Mesendoderm (in vitro differentiated cells): ENCODE measurements around the gene ADARB2.
A peak's percentile ranks its signal among the peaks of the same experiment; 100 is the strongest.
"Not testable (repeated sequence)": the region's sequence is repeated elsewhere in the genome, so short reads cannot be mapped to it uniquely, and the experiment has no call there.

Source experiments
- DNase-seq: peaks from one replicate; pipeline ENCODE4 v3.0.0; 2013
- H2AK5ac ChIP-seq: 2 replicates; pipeline ENCODE4 v1.6.1; 2013; ENCODE audit warnings: low read length, inconsistent platforms
- H2BK120ac ChIP-seq: 2 replicates; pipeline ENCODE4 v1.6.1; 2013; ENCODE audit warnings: low read depth, mild to moderate bottlenecking, low read length, moderate library complexity, mixed read lengths
- H2BK15ac ChIP-seq: replicated peaks from 2 replicates; pipeline ENCODE4 v1.6.1; 2013; ENCODE audit warnings: low read depth, mild to moderate bottlenecking, moderate library complexity
- H2BK5ac ChIP-seq: 2 replicates; pipeline ENCODE4 v1.6.1; 2013; ENCODE audit warnings: low read length, inconsistent platforms
- H3K18ac ChIP-seq: 2 replicates; pipeline ENCODE4 v1.6.1; 2013; ENCODE audit warnings: mild to moderate bottlenecking, low read length, mixed read lengths
- H3K23ac ChIP-seq: one replicate; pipeline ENCODE4 v1.6.1; 2013; ENCODE audit warnings: low read length
- H3K27ac ChIP-seq: 2 replicates; pipeline ENCODE4 v1.5.1; 2013; ENCODE audit warnings: low read depth, mild to moderate bottlenecking, inconsistent platforms, low read length, moderate library complexity
- H3K27me3 ChIP-seq: 2 replicates; pipeline ENCODE4 v1.6.1; 2013; ENCODE audit warnings: low read length, control low read depth, mild to moderate bottlenecking, inconsistent platforms; ENCODE audit not compliant: insufficient read depth, poor library complexity
- H3K36me3 ChIP-seq: 2 replicates; pipeline ENCODE4 v1.6.1; 2013; ENCODE audit warnings: low read length, inconsistent platforms; ENCODE audit not compliant: control insufficient read depth, insufficient read depth
- H3K4ac ChIP-seq: one replicate; pipeline ENCODE4 v1.6.1; 2013; ENCODE audit warnings: low read depth, mild to moderate bottlenecking, low read length, moderate library complexity
- H3K4me1 ChIP-seq: 2 replicates; pipeline ENCODE4 v1.6.1; 2013; ENCODE audit warnings: low read depth, low read length, inconsistent platforms; ENCODE audit not compliant: control insufficient read depth
- H3K4me2 ChIP-seq: 2 replicates; pipeline ENCODE4 v1.6.1; 2013; ENCODE audit warnings: low read length
- H3K4me3 ChIP-seq: 2 replicates; pipeline ENCODE4 v1.5.1; 2013; ENCODE audit warnings: mild to moderate bottlenecking, low read length
- H3K56ac ChIP-seq: one replicate; pipeline ENCODE4 v1.6.1; 2013; ENCODE audit warnings: low read length
- H3K79me1 ChIP-seq: 2 replicates; pipeline ENCODE4 v1.6.1; 2013; ENCODE audit warnings: low read length, inconsistent platforms
- H3K79me2 ChIP-seq: 2 replicates; pipeline ENCODE4 v1.6.1; 2013; ENCODE audit warnings: mild to moderate bottlenecking, low read length; ENCODE audit not compliant: control insufficient read depth, insufficient read depth
- H3K9ac ChIP-seq: 2 replicates; pipeline ENCODE4 v1.6.1; 2013; ENCODE audit warnings: low read length, inconsistent platforms
- H4K5ac ChIP-seq: one replicate; pipeline ENCODE4 v1.6.1; 2013; ENCODE audit warnings: low read length
- H4K8ac ChIP-seq: one replicate; pipeline ENCODE4 v1.6.1; 2013; ENCODE audit warnings: low read depth, mild to moderate bottlenecking, control low read depth, low read length, moderate library complexity
- WGBS: extraction: QIAGEN DNeasy Blood & Tissue Kit; methylation state at CpG from one replicate; pipeline ENCODE4 v1.1.7; 2013; ENCODE audit warnings: low lambda C conversion rate, missing lambda C conversion rate; ENCODE audit not compliant: insufficient coverage; ENCODE audit errors: extremely low coverage; 5-methylcytosine and 5-hydroxymethylcytosine counted together

Gene ADARB2

GRCh38 chr10:1229574-1229973, 507.8 kb downstream of the ADARB2 start:
- Histone ChIP-seq H2BK120ac (no peak overlapping the region), H2AK5ac (no peak overlapping the region), H3K18ac (no peak overlapping the region), H3K56ac (no peak overlapping the region), H3K4me3 (no peak overlapping the region), H3K23ac (no peak overlapping the region), H3K79me1 (no peaks in the 10 kb centered on the region), H3K27me3 (no peaks in the 10 kb centered on the region), H2BK15ac (no peak overlapping the region), H3K4ac (no peak overlapping the region), H3K27ac (no peak overlapping the region), H3K36me3 (no peaks in the 10 kb centered on the region), H3K9ac (no peak overlapping the region), H3K4me1 (no peaks in the 10 kb centered on the region), H2BK5ac (no peak overlapping the region), H3K79me2 (no peaks in the 10 kb centered on the region), H4K5ac (no peak overlapping the region), H4K8ac (no peak overlapping the region), H3K4me2 (no peak overlapping the region)
- no peak for DNase-seq
- no CpG with 5 or more reads among the region's 10 CpGs for WGBS

DNA sequence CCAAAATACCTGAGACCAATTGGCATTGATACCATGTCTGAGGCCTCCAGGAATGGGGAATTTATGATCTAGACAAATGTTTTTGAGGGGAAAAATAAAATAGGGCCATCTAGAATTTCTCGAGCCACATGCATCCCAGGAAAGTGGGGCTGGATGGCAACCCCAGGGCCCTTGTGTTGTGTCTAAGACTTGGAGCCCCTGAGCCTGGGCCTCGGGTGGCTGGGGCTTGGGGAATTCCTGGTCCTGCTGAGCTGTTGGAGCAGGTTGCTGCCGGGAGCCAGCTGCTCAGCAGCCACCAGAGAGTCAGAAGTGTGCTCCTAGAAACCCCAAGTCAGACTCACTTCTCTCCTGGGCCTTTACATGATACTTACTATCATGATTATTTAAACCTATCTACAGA, 508.2 kb downstream of the ADARB2 start:
- WGBS, result no CpG with 5 or more reads among the region's 3 CpGs
- no peaks in the 10 kb centered on the region for H3K79me2 ChIP-seq

GRCh38 chr10:1228467-1228975, 508.8 kb downstream of the ADARB2 start:
- Histone ChIP-seq H2BK120ac (no peak overlapping the region), H2BK15ac (no peak overlapping the region), H2AK5ac (no peak overlapping the region), H3K79me2 (no peaks in the 10 kb centered on the region), H3K4ac (no peak overlapping the region), H3K4me2 (no peak overlapping the region), H3K18ac (no peak overlapping the region), H3K79me1 (no peaks in the 10 kb centered on the region), H2BK5ac (no peak overlapping the region), H3K27me3 (no peaks in the 10 kb centered on the region), H4K8ac (no peak overlapping the region), H3K4me3 (no peak overlapping the region), H4K5ac (no peak overlapping the region), H3K23ac (no peak overlapping the region), H3K36me3 (no peaks in the 10 kb centered on the region), H3K27ac (no peak overlapping the region), H3K4me1 (no peaks in the 10 kb centered on the region), H3K9ac (no peak overlapping the region), H3K56ac (no peak overlapping the region)
- no peak for DNase-seq
- no CpG with 5 or more reads among the region's 14 CpGs for WGBS

More for the DNA sequence above, 508.2 kb downstream of the ADARB2 start:
- no peak overlapping the region for H3K4me3 ChIP-seq
- no peaks in the 10 kb centered on the region for H3K27me3 ChIP-seq
- no peak for DNase-seq
- H3K79me1 ChIP-seq, result no peaks in the 10 kb centered on the region
- no peak overlapping the region for H3K4me2 ChIP-seq
- H2BK120ac ChIP-seq, result no peak overlapping the region
- no peak overlapping the region for H4K5ac ChIP-seq
- H3K36me3 ChIP-seq, result no peaks in the 10 kb centered on the region
- H3K56ac ChIP-seq, result no peak overlapping the region
- no peak overlapping the region for H3K23ac ChIP-seq
- no peak overlapping the region for H3K18ac ChIP-seq
- H2BK15ac ChIP-seq, result no peak overlapping the region
- H2AK5ac ChIP-seq, result no peak overlapping the region
- no peak overlapping the region for H3K27ac ChIP-seq
- no peak overlapping the region for H3K9ac ChIP-seq
- H4K8ac ChIP-seq, result no peak overlapping the region
- no peak overlapping the region for H2BK5ac ChIP-seq
- no peak overlapping the region for H3K4ac ChIP-seq
- no peaks in the 10 kb centered on the region for H3K4me1 ChIP-seq

- no peak for DNase-seq
- Histone ChIP-seq H3K4me3 (no peak overlapping the region), H3K4me2 (no peak overlapping the region), H3K9ac (no peak overlapping the region), H3K36me3 (no peaks in the 10 kb centered on the region), H3K56ac (no peak overlapping the region), H3K4me1 (no peaks in the 10 kb centered on the region), H3K4ac (no peak overlapping the region), H3K79me1 (no peaks in the 10 kb centered on the region), H2BK15ac (no peak overlapping the region), H2AK5ac (no peak overlapping the region), H3K79me2 (no peaks in the 10 kb centered on the region), H2BK120ac (no peak overlapping the region), H2BK5ac (no peak overlapping the region), H3K27ac (no peak overlapping the region), H4K5ac (no peak overlapping the region), H3K18ac (no peak overlapping the region), H3K27me3 (no peaks in the 10 kb centered on the region), H4K8ac (no peak overlapping the region), H3K23ac (no peak overlapping the region)
- no CpG with 5 or more reads among the region's 9 CpGs for WGBS
Observed at GRCh38 chr10:1227510-1228402, 509.6 kb downstream of the ADARB2 start.

DNA sequence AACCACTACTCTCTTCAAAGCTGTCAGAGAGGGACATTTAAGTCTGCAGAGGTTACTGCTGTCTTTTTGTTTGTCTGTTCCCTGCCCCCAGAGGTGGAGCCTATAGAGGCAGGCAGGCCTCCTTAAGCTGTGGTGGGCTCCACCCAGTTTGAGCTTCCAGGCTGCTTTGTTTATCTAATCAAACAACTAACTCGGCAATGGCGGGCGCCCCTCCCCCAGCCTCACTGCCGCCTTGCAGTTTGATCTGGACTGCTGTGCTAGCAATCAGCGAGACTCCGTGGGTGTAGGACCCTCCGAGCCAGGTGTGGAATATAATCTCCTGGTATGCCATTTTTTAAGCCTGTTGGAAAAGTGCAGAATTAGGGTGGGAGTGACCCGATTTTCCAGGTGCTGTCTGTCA, 510.4 kb downstream of the ADARB2 start:
- not testable (repeated sequence) for H3K79me1 ChIP-seq, H3K18ac ChIP-seq, H3K9ac ChIP-seq, H3K23ac ChIP-seq, H3K4me1 ChIP-seq, H3K27ac ChIP-seq, H2BK15ac ChIP-seq, H3K4me2 ChIP-seq, H3K56ac ChIP-seq, H4K8ac ChIP-seq, H3K4ac ChIP-seq, H3K4me3 ChIP-seq, H3K79me2 ChIP-seq, H3K27me3 ChIP-seq, H4K5ac ChIP-seq, H2BK120ac ChIP-seq, H2AK5ac ChIP-seq, H2BK5ac ChIP-seq, H3K36me3 ChIP-seq
- no CpG with 5 or more reads among the region's 8 CpGs for WGBS
- DNase-seq, result peak; percentile 21
